K562 (cell line): Measurements from ENCODE around the gene TFF3. TPM values are rescaled to one million over a fixed set of nuclear protein-coding genes. Genes with fewer than 3 reads are reported as not detected.

Experiments
- ATAC-seq: fragments of 200-7000 bp; cut with Tn5 transposase; 3 replicates; pipeline ENCODE4 v1.9.1; 2020; ENCODE audit warnings: moderate library complexity
- BruUV-seq: library from RNA; stranded (reverse); fragments of 400-500 nt; replicated peaks from 2 replicates; lab custom pipeline; 2021; lab: Mats Ljungman, UMichigan
- CTCF ChIA-PET: fragments of 300-600 bp; formaldehyde crosslinking; extraction: SDS; loops from one replicate; lab custom pipeline; 2021; ENCODE audit warnings: low intra/inter-chr PET ratio; lab: Yijun Ruan, JAX
- POLR2A ChIA-PET: fragments of 300-600, 350-650 bp; sonication (Branson Sonifier 250); formaldehyde crosslinking; extraction: SDS; loops from one replicate; lab custom pipeline; 2021; ENCODE audit warnings: antibody characterized with exemption, inconsistent platforms; lab: Yijun Ruan, JAX
- DNase-seq, 4 experiments: peaks; one replicate each; pipeline versions ENCODE4 v3.0.0 to v3.0.0-alpha.2; 2011 to 2018; ENCODE audit warnings: low spot score in 3 of 4, mixed read lengths in 3 of 4; ENCODE audit errors: extremely low read depth in 1 of 4
- FAIRE-seq: peaks from 2 replicates; lab custom pipeline; 2011; peaks lifted over from hg19 to GRCh38; lab: Jason Lieb, UNC
- H2AFZ ChIP-seq: 2 replicates; pipeline ENCODE4 v1.6.0; 2011; ENCODE audit warnings: low read depth, low read length, control low read depth, inconsistent platforms
- H3K27ac ChIP-seq: fragments of 200-600 bp; 3 replicates; pipeline ENCODE4 v1.8.0; 2011; ENCODE audit warnings: low read depth, mild to moderate bottlenecking, control low read depth, inconsistent platforms, low read length, moderate library complexity, mixed read lengths; ENCODE audit errors: extremely low read depth
- H3K27me3 ChIP-seq, 2 experiments: fragments of 300-600 bp in 1 of 2; 2 replicates in 1 of 2; 3 replicates in 1 of 2; pipeline versions ENCODE4 v1.6.0 to v1.8.0; 2011; ENCODE audit warnings: inconsistent platforms in 2 of 2, low read length in 2 of 2, mild to moderate bottlenecking in 1 of 2, mixed read lengths in 1 of 2, moderate library complexity in 1 of 2; ENCODE audit not compliant: control insufficient read depth in 2 of 2, insufficient read depth in 2 of 2
- H3K36me3 ChIP-seq: fragments of 300-600 bp; 3 replicates; pipeline ENCODE4 v1.8.0; 2011; ENCODE audit warnings: mild to moderate bottlenecking, low read length, inconsistent platforms; ENCODE audit not compliant: control insufficient read depth, insufficient read depth
- H3K4me1 ChIP-seq, 2 experiments: fragments of 200-600 bp in 1 of 2; replicated peaks in 1 of 2; 2 replicates in 1 of 2; 3 replicates in 1 of 2; pipeline versions ENCODE4 v1.5.1 to v1.8.0; 2011; ENCODE audit warnings: inconsistent platforms in 2 of 2, low read length in 2 of 2, mild to moderate bottlenecking in 1 of 2, mixed read lengths in 1 of 2, moderate library complexity in 1 of 2; ENCODE audit not compliant: control insufficient read depth in 2 of 2, insufficient read depth in 2 of 2
- H3K4me2 ChIP-seq: 2 replicates; pipeline ENCODE4 v1.6.1; 2011; ENCODE audit warnings: low read length, control low read depth, inconsistent platforms, mixed read lengths; ENCODE audit not compliant: insufficient read depth
- H3K4me3 ChIP-seq: fragments of 200-600 bp; sonication (generic), shearing (Covaris generic); 2 replicates; pipeline ENCODE4 v1.5.1; 2016; ENCODE audit warnings: control low read depth, inconsistent platforms
- H3K79me2 ChIP-seq: fragments of 200-600 bp; 3 replicates; pipeline ENCODE4 v1.8.0; 2011; ENCODE audit warnings: low read length, inconsistent platforms; ENCODE audit not compliant: control insufficient read depth, insufficient read depth
- H3K9ac ChIP-seq, 2 experiments: 2 replicates each; pipeline versions ENCODE4 v1.6.0 to v1.6.1; 2011; ENCODE audit warnings: low read depth in 2 of 2, low read length in 2 of 2, control low read depth in 1 of 2, inconsistent platforms in 1 of 2, mild to moderate bottlenecking in 1 of 2, mixed read lengths in 1 of 2; ENCODE audit not compliant: insufficient read depth in 1 of 2
- H3K9me1 ChIP-seq: one replicate; pipeline ENCODE4 v1.6.0; 2011; ENCODE audit warnings: inconsistent platforms, mild to moderate bottlenecking, low read length, moderate library complexity; ENCODE audit not compliant: control insufficient read depth, insufficient read depth
- H3K9me3 ChIP-seq: replicated peaks from 2 replicates; pipeline ENCODE4 v1.5.1; 2011; ENCODE audit warnings: low read depth, low read length, inconsistent platforms; ENCODE audit not compliant: control insufficient read depth, insufficient read depth
- H4K20me1 ChIP-seq: replicated peaks from 2 replicates; pipeline ENCODE4 v1.6.1; 2011; ENCODE audit warnings: low read length, inconsistent platforms, mixed read lengths; ENCODE audit not compliant: control insufficient read depth, insufficient read depth
- BACH1 ChIP-seq: fragments of 200-800 bp; sonication (Bioruptor generic); IDR thresholded peaks from 2 replicates; pipeline ENCODE4 v1.6.1; 2016; ENCODE audit warnings: missing genetic modification characterization, missing compliant biosample characterization
- C11orf30 ChIP-seq: fragments of 450-650 bp; IDR thresholded peaks from 2 replicates; pipeline ENCODE4 v1.6.1; 2016; ENCODE audit warnings: low read depth, mild to moderate bottlenecking
- FOSL1 ChIP-seq: fragments of 200-800 bp; sonication (Bioruptor generic); conservative IDR thresholded peaks from 2 replicates; pipeline ENCODE4 v1.6.1; 2016; ENCODE audit warnings: missing genetic modification characterization, missing compliant biosample characterization
- HIVEP1 ChIP-seq: fragments of 250-450 bp; sonication (Bioruptor Pico); IDR thresholded peaks from 2 replicates; pipeline ENCODE4 v1.4.0; 2020; ENCODE audit warnings: mild to moderate bottlenecking
- HLTF ChIP-seq: fragments of 450-650 bp; IDR thresholded peaks from 2 replicates; pipeline ENCODE4 v1.6.1; 2016
- HMG20A ChIP-seq: fragments of 450-650 bp; formaldehyde crosslinking; conservative IDR thresholded peaks from 2 replicates; pipeline ENCODE4 v1.4.0; 2020; ENCODE audit warnings: mild to moderate bottlenecking, mixed read lengths
- KDM2B ChIP-seq: fragments of 250-450 bp; sonication (Bioruptor Pico); IDR thresholded peaks from 2 replicates; pipeline ENCODE4 v1.8.0; 2021; ENCODE audit warnings: mild to moderate bottlenecking, moderate library complexity
- NONO ChIP-seq, 2 experiments: fragments of 200-400 bp in 1 of 2; fragments of 450-650 bp in 1 of 2; formaldehyde crosslinking in 1 of 2; IDR thresholded peaks; 2 replicates each; pipeline ENCODE4 v1.6.1; 2017; ENCODE audit warnings: low read depth in 2 of 2, mild to moderate bottlenecking in 2 of 2, moderate library complexity in 2 of 2, low read length in 1 of 2
- SUPT5H ChIP-seq: fragments of 450-650 bp; IDR thresholded peaks from 2 replicates; pipeline ENCODE4 v1.6.1; 2016
- XRCC3 ChIP-seq: fragments of 450-650 bp; IDR thresholded peaks from 2 replicates; pipeline ENCODE4 v1.6.1; 2017; ENCODE audit warnings: mild to moderate bottlenecking, moderate library complexity
- ZC3H4 ChIP-seq: sonication (generic); formaldehyde crosslinking; IDR thresholded peaks from 2 replicates; pipeline ENCODE4 v1.9.0; 2021; ENCODE audit warnings: missing genetic modification reagents, borderline replicate concordance
- ZNF23 ChIP-seq: fragments of 250-450 bp; sonication (Bioruptor Pico); IDR thresholded peaks from 2 replicates; pipeline ENCODE4 v1.4.0; 2020; ENCODE audit warnings: mild to moderate bottlenecking
- ZNF3 ChIP-seq: fragments of 250-450 bp; sonication (Bioruptor Pico); IDR thresholded peaks from 2 replicates; pipeline ENCODE4 v1.5.0; 2021; ENCODE audit warnings: mild to moderate bottlenecking, moderate library complexity
- ZSCAN29 ChIP-seq: fragments of 450-650 bp; IDR thresholded peaks from 2 replicates; pipeline ENCODE4 v1.6.1; 2017
- WGBS: fragments of 100-300 bp; shearing (Covaris generic); methylation state at CpG from one replicate; pipeline ENCODE4 v1.1.6; 2016; ENCODE audit warnings: low coverage, mixed read lengths; ENCODE audit not compliant: insufficient coverage; ENCODE audit errors: missing lambda C conversion rate; 5-methylcytosine and 5-hydroxymethylcytosine counted together
- in situ Hi-C: fragments of 300-500 bp; cut with MboI; formaldehyde crosslinking; loops from 4 replicates; pipeline ENCODE4 v1.15.0; 2018; ENCODE audit warnings: inconsistent platforms, mixed read lengths
- intact Hi-C: fragments of 100-400 bp; cut with micrococcal nuclease; formaldehyde crosslinking; loops from 2 replicates; pipeline ENCODE4 v1.14.2; 2022
- polyA plus RNA-seq, 8 experiments: library from polyadenylated mRNA; depleted of rRNA in 4 of 8; stranded (reverse) in 5 of 8; unstranded in 3 of 8; fragments of >200 nt; fragmentation: Nextera tagmentation in 2 of 8; fragmentation: Illumina TruSeq in 1 of 8; extraction: Ambion mirVana in 2 of 8; extraction: Trizol in 1 of 8; gene quantifications; 2 replicates each; pipeline versions ENCODE4 v1.2.1 to v1.2.3, GENCODE V29; 2011 to 2014; ENCODE audit warnings: inconsistent platforms in 1 of 8, missing spikeins in 1 of 8
- total RNA-seq, 7 experiments: library from RNA; depleted of rRNA in 6 of 7; stranded (reverse); fragments of >200 nt in 6 of 7; fragmentation: Illumina TruSeq in 2 of 7; extraction: Trizol in 2 of 7; gene quantifications; 2 replicates each; pipeline versions ENCODE4 v1.2.1 to v1.2.3, GENCODE V29; 2011 to 2021; ENCODE audit warnings: low replicate concordance in 1 of 7
- TF ChIP-seq, protein P1 (sequence below): conservative IDR thresholded peaks from 2 replicates; pipeline ENCODE4 v1.6.1; 2011; ENCODE audit warnings: low read depth, mild to moderate bottlenecking, low read length; ENCODE audit not compliant: control insufficient read depth
- TF ChIP-seq, protein P2 (sequence below): fragments of 250-450 bp; sonication (Bioruptor Pico); IDR thresholded peaks from 2 replicates; pipeline ENCODE4 v1.5.0; 2020; ENCODE audit warnings: mild to moderate bottlenecking, borderline replicate concordance
- TF ChIP-seq, protein P3 (sequence below): IDR thresholded peaks from 2 replicates; pipeline ENCODE4 v1.6.1; 2011; ENCODE audit not compliant: insufficient read length; ENCODE audit errors: extremely low read depth

The TFF3 gene
- total and polyA plus RNA-seq, 9 of the 15 experiments (the other 6 are each of a cell fraction or from before 2014, with no cell fraction given) = 0.78 TPM; not detected in 8

DNA sequence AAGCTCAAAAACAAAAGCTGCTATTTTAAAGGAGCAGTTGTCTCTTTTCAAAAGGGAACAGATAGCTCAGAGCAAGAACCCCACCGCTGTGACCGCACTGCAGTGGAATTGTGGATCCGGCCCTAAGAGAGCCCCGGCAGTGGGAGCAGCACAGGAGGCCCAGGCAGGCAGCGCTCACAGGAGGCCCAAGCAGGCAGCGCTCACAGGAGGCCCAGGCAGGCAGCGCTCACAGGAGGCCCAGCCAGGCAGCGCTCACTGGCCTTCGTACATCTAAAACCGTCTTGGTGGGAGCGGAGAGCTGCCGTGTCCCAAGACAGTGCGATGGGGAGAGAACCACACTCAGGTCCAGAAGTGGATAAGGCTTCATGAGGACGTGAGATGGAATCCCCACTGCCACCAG is 4.0 kb downstream of the TFF3 start:
- CTCF ChIA-PET = no interaction called here
- no peak overlapping the region for H3K9ac ChIP-seq
- peaks cover 26% of the 10 kb centered on the region for H4K20me1 ChIP-seq
- no TSS peak for BruUV-seq
- H3K9me3 ChIP-seq = no peaks in the 10 kb centered on the region
- FAIRE-seq (no peak), ATAC-seq (no peak; the same call in 2 of the 3 replicates), DNase-seq (no peak)
- WGBS = 11% methylated on average over 14 of the region's 14 CpGs
- no peaks in the 10 kb centered on the region for H3K79me2 ChIP-seq
- POLR2A ChIA-PET = no interaction called here
- no peaks in the 10 kb centered on the region for H3K36me3 ChIP-seq
- no peak overlapping the region for H2AFZ ChIP-seq
- TF ChIP-seq FOSL1 (tag) (no peak), ZNF3 (CRISPR knock-in tag) (no peak), BACH1 (tag) (no peak), SUPT5H (no peak), C11orf30 (no peak), HMG20A (CRISPR knock-in tag) (no peak), KDM2B (CRISPR knock-in tag) (no peak), HIVEP1 (CRISPR knock-in tag) (no peak), ZNF23 (no peak), ZC3H4 (CRISPR knock-in tag) (no peak), NONO (IDR thresholded peaks at IDR 0.05; ENCODE audit: low read depth in 2 of 2, low read length in 1 of 2) (no peak), XRCC3 (no peak), ZSCAN29 (no peak), HLTF (no peak)
- TF ChIP-seq, protein P1, sequence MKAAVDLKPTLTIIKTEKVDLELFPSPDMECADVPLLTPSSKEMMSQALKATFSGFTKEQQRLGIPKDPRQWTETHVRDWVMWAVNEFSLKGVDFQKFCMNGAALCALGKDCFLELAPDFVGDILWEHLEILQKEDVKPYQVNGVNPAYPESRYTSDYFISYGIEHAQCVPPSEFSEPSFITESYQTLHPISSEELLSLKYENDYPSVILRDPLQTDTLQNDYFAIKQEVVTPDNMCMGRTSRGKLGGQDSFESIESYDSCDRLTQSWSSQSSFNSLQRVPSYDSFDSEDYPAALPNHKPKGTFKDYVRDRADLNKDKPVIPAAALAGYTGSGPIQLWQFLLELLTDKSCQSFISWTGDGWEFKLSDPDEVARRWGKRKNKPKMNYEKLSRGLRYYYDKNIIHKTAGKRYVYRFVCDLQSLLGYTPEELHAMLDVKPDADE = no peak
- TF ChIP-seq, protein P2, sequence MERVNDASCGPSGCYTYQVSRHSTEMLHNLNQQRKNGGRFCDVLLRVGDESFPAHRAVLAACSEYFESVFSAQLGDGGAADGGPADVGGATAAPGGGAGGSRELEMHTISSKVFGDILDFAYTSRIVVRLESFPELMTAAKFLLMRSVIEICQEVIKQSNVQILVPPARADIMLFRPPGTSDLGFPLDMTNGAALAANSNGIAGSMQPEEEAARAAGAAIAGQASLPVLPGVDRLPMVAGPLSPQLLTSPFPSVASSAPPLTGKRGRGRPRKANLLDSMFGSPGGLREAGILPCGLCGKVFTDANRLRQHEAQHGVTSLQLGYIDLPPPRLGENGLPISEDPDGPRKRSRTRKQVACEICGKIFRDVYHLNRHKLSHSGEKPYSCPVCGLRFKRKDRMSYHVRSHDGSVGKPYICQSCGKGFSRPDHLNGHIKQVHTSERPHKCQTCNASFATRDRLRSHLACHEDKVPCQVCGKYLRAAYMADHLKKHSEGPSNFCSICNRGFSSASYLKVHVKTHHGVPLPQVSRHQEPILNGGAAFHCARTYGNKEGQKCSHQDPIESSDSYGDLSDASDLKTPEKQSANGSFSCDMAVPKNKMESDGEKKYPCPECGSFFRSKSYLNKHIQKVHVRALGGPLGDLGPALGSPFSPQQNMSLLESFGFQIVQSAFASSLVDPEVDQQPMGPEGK (CRISPR knock-in tag) = no peak
- TF ChIP-seq, protein P3, sequence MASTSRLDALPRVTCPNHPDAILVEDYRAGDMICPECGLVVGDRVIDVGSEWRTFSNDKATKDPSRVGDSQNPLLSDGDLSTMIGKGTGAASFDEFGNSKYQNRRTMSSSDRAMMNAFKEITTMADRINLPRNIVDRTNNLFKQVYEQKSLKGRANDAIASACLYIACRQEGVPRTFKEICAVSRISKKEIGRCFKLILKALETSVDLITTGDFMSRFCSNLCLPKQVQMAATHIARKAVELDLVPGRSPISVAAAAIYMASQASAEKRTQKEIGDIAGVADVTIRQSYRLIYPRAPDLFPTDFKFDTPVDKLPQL = no peak
- no peak overlapping the region for H3K4me2 ChIP-seq
- peaks cover 0 to 10% of the 10 kb centered on the region in 2 experiments; a peak in 1 of 5 replicates for H3K4me1 ChIP-seq
- no peak overlapping the region for H3K4me3 ChIP-seq
- intact Hi-C loops (no loop called here), in situ Hi-C loops (loop anchor here (10.0 kb wide), 1 partner anchor 134 kb away; no protein-coding TSS in a partner anchor)
- H3K9me1 ChIP-seq = no peaks in the 10 kb centered on the region
- H3K27me3 ChIP-seq = peaks cover 40 to 89% of the 10 kb centered on the region in 2 experiments
- H3K27ac ChIP-seq = no peak overlapping the region
